Stimulated activated CD4-positive, alpha-beta T cell treated with anti-CD3 and anti-CD28 coated beads, Interleukin-12 subunit alpha, Interleukin-12 subunit beta, amount 100 ng/mL, for 4 hours (primary cell): Measurements from ENCODE around the gene DUOXA1.
"Not testable (repeated sequence)": the region's sequence is repeated elsewhere in the genome, so short reads cannot be mapped to it uniquely, and the experiment has no call there.

Experiments
- DNase-seq: peaks from one replicate; pipeline ENCODE4 v3.0.0-alpha.2; 2020

Gene DUOXA1

GRCh38 chr15:45087513-45087912, 42.2 kb downstream of the DUOXA1 start:
- DNase-seq: no peak

GRCh38 chr15:45084163-45084562, 45.5 kb downstream of the DUOXA1 start:
- DNase-seq: no peak

- DNase-seq: no peak
Measured at GRCh38 chr15:45083223-45083622, 46.5 kb downstream of the DUOXA1 start.

GRCh38 chr15:45082412-45082811, 47.3 kb downstream of the DUOXA1 start:
- not testable (repeated sequence) for DNase-seq

- DNase-seq: not testable (repeated sequence)
Measured at GRCh38 chr15:45080593-45080992, 49.1 kb downstream of the DUOXA1 start.

GRCh38 chr15:45079628-45080246, 49.9 kb downstream of the DUOXA1 start:
- DNase-seq: not testable (repeated sequence)

- DNase-seq: not testable (repeated sequence)
Measured at GRCh38 chr15:45079201-45079600, 50.5 kb downstream of the DUOXA1 start.

- not testable (repeated sequence) for DNase-seq
Measured at GRCh38 chr15:45077391-45077790, 52.3 kb downstream of the DUOXA1 start.

GRCh38 chr15:45075440-45076320, 54.0 kb downstream of the DUOXA1 start:
- DNase-seq: not testable (repeated sequence)

GRCh38 chr15:45073602-45074001, 56.1 kb downstream of the DUOXA1 start:
- DNase-seq: not testable (repeated sequence)

GRCh38 chr15:45069942-45070360, 59.7 kb downstream of the DUOXA1 start:
- not testable (repeated sequence) for DNase-seq
